Measurements from ENCODE around the gene LONRF2.

DNA sequence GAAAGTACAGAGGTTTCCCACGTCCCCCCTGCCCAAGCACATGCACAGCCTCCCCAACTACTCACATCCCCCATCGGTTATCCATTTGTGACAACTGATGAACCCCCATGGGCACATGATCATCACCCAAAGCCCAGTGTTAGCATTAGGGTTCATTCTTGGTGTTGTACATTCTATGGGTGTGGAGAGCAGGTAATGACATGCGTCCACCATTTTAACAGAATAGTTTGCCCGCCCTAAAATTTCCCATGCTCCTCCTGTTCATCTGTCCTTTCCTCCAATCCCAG is 74.3 kb downstream of the LONRF2 start:
- TF ChIP-seq, protein P1, sequence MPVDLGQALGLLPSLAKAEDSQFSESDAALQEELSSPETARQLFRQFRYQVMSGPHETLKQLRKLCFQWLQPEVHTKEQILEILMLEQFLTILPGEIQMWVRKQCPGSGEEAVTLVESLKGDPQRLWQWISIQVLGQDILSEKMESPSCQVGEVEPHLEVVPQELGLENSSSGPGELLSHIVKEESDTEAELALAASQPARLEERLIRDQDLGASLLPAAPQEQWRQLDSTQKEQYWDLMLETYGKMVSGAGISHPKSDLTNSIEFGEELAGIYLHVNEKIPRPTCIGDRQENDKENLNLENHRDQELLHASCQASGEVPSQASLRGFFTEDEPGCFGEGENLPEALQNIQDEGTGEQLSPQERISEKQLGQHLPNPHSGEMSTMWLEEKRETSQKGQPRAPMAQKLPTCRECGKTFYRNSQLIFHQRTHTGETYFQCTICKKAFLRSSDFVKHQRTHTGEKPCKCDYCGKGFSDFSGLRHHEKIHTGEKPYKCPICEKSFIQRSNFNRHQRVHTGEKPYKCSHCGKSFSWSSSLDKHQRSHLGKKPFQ (CRISPR knock-in tag; IDR thresholded peaks at IDR 0.05; ENCODE audit: insufficient replicate concordance), result no peak
- TF ChIP-seq HOMEZ (CRISPR knock-in tag; IDR thresholded peaks at IDR 0.05; ENCODE audit: low read depth) (no peak), CTCF (CRISPR knock-in tag; IDR thresholded peaks at IDR 0.05) (no peak), CREB1 (IDR thresholded peaks at IDR 0.05) (no peak), CREB1 (CRISPR knock-in tag; IDR thresholded peaks at IDR 0.05) (no peak), ZKSCAN1 (IDR thresholded peaks at IDR 0.05; ENCODE audit: low read length) (no peak), RXRA (CRISPR knock-in tag; IDR thresholded peaks at IDR 0.05) (no peak), ZNF879 (CRISPR knock-in tag; IDR thresholded peaks at IDR 0.05) (no peak)
- TF ChIP-seq, protein P2, sequence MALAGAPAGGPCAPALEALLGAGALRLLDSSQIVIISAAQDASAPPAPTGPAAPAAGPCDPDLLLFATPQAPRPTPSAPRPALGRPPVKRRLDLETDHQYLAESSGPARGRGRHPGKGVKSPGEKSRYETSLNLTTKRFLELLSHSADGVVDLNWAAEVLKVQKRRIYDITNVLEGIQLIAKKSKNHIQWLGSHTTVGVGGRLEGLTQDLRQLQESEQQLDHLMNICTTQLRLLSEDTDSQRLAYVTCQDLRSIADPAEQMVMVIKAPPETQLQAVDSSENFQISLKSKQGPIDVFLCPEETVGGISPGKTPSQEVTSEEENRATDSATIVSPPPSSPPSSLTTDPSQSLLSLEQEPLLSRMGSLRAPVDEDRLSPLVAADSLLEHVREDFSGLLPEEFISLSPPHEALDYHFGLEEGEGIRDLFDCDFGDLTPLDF (CRISPR knock-in tag; IDR thresholded peaks at IDR 0.05), result no peak
- TF ChIP-seq, protein P3, sequence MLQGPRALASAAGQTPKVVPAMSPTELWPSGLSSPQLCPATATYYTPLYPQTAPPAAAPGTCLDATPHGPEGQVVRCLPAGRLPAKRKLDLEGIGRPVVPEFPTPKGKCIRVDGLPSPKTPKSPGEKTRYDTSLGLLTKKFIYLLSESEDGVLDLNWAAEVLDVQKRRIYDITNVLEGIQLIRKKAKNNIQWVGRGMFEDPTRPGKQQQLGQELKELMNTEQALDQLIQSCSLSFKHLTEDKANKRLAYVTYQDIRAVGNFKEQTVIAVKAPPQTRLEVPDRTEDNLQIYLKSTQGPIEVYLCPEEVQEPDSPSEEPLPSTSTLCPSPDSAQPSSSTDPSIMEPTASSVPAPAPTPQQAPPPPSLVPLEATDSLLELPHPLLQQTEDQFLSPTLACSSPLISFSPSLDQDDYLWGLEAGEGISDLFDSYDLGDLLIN (CRISPR knock-in tag; IDR thresholded peaks at IDR 0.05; ENCODE audit: borderline replicate concordance), result no peak
